ENCODE measurements around the gene MELTF. TPM values are rescaled to one million over a fixed set of nuclear protein-coding genes. Genes with fewer than 3 reads are reported as not detected.

MELTF gene
- total RNA-seq, 6 experiments from 2014 or later: 0.42 to 5.3 (median 2.0) TPM

DNA sequence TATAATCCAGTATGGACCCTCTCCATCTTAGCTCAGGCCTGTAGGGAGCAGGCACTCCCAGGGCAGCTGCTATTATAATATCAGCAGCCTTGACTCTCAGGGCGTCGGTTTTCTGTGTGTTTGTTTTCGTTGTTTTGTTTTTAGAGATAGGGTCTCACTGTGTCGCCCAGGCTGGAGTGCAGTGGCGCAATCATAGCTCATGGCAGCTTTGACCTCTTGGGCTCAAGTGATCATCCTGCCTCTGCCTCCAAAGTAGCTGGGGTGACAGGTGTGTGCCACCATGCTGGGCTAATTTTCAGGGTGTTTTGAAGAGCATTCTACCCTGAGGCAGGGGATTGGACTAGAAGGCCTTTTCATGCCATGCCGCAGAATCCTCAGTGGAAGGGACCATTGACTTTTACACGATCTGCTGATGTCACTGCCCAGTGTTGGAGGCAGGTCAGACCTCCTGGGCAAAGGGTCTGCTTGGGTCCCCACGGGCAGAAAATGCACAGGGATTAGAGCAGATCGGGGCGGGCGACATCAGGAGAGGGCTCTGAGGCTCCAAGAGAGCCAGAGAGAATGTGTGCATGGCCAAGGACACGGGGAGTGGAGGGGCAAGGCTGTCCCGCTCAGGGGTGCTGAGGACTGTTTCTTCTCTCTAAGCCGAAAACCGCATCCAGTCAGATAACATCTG lies 7.8 kb downstream of the MELTF start:
- no peak for DNase-seq
- Histone ChIP-seq H3K36me3 (no peaks in the 10 kb centered on the region), H3K27me3 (no peaks in the 10 kb centered on the region), H3K4me1 (no peaks in the 10 kb centered on the region), H3K9me3 (no peaks in the 10 kb centered on the region), H3K27ac (no peak overlapping the region), H3K4me3 (no peak overlapping the region)
- TF ChIP-seq, protein P1, sequence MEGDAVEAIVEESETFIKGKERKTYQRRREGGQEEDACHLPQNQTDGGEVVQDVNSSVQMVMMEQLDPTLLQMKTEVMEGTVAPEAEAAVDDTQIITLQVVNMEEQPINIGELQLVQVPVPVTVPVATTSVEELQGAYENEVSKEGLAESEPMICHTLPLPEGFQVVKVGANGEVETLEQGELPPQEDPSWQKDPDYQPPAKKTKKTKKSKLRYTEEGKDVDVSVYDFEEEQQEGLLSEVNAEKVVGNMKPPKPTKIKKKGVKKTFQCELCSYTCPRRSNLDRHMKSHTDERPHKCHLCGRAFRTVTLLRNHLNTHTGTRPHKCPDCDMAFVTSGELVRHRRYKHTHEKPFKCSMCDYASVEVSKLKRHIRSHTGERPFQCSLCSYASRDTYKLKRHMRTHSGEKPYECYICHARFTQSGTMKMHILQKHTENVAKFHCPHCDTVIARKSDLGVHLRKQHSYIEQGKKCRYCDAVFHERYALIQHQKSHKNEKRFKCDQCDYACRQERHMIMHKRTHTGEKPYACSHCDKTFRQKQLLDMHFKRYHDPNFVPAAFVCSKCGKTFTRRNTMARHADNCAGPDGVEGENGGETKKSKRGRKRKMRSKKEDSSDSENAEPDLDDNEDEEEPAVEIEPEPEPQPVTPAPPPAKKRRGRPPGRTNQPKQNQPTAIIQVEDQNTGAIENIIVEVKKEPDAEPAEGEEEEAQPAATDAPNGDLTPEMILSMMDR (IDR thresholded peaks at IDR 0.05): no peak
- TF ChIP-seq POLR2A (IDR thresholded peaks at IDR 0.05): no peak
- intact Hi-C loops (cut with DNase I): no loop called here
- no peak for ATAC-seq
- 80% methylated on average over 10 of the region's 15 CpGs for WGBS (ENCODE audit: insufficient coverage, low coverage, low lambda C conversion rate, missing lambda C conversion rate)

DNA sequence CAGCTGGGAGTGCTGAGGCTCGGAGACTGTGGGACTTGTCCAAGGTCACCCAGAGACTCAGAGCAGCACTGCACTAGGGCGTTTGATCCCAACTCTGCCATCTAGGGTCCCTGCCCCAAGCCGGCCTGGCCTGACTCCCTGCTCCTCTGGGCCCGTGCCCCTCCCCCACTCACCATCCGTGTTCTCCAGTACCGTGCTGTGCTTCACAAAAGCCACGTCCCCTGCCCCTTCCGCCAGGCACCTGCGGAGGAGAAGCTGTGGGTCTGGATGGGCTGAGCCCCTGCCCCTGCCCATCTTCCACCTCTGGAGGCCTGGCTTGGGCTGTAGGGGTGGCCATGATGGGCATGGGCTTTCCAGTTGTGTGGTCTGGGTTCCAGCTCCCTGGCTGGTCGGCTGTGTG lies 8.4 kb downstream of the MELTF start:
- no peaks in the 10 kb centered on the region for H3K36me3 ChIP-seq
- no peak for TF ChIP-seq POLR2A (IDR thresholded peaks at IDR 0.05)
- TF ChIP-seq, protein P1 (IDR thresholded peaks at IDR 0.05): no peak
- no peak for ATAC-seq
- no peak overlapping the region for H3K4me3 ChIP-seq
- H3K9me3 ChIP-seq: no peaks in the 10 kb centered on the region
- no peaks in the 10 kb centered on the region for H3K4me1 ChIP-seq
- no peak for DNase-seq
- WGBS (ENCODE audit: insufficient coverage, low coverage, low lambda C conversion rate, missing lambda C conversion rate): 61% methylated on average over 6 of the region's 10 CpGs
- no peaks in the 10 kb centered on the region for H3K27me3 ChIP-seq
- H3K27ac ChIP-seq: no peak overlapping the region
- intact Hi-C loops (cut with DNase I): no loop called here

GRCh38 chr3:197019535-197019934 lies 10.1 kb downstream of the MELTF start:
- intact Hi-C loops (cut with DNase I): no loop called here
- no peak overlapping the region for H3K4me3 ChIP-seq
- 86% methylated on average over 10 of the region's 13 CpGs for WGBS (ENCODE audit: insufficient coverage, low coverage, low lambda C conversion rate, missing lambda C conversion rate)
- no peaks in the 10 kb centered on the region for H3K27me3 ChIP-seq
- TF ChIP-seq, protein P1 (IDR thresholded peaks at IDR 0.05): no peak
- no peak for TF ChIP-seq POLR2A (IDR thresholded peaks at IDR 0.05)
- H3K4me1 ChIP-seq: no peaks in the 10 kb centered on the region
- H3K27ac ChIP-seq: no peak overlapping the region
- H3K36me3 ChIP-seq: no peaks in the 10 kb centered on the region
- H3K9me3 ChIP-seq: no peaks in the 10 kb centered on the region
- DNase-seq: peak in 1 of 3 donors; percentile 17
- no peak for ATAC-seq

DNA sequence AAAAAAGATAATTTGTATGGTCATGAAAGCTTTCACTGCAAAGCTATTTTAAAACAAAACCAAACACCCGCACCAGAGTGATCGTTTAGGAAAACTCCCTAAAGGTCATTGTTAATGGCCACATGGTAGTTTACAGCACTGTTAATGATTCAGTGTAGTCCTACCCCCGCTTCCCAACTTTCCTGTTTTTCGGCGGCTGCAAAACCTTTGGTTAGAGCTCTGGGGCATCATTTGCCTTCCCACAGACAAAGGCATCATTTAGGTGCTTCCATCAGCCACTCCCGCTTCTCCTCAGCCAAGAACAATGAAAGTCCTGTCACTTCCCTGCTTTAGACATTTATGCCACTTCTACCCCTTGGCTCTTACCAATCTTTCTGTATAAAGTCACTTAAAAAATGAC lies 10.6 kb downstream of the MELTF start:
- H3K4me3 ChIP-seq: no peak overlapping the region
- H3K9me3 ChIP-seq: no peaks in the 10 kb centered on the region
- TF ChIP-seq POLR2A (IDR thresholded peaks at IDR 0.05): no peak
- no peak for ATAC-seq
- 64% methylated on average over 6 of the region's 6 CpGs for WGBS (ENCODE audit: insufficient coverage, low coverage, low lambda C conversion rate, missing lambda C conversion rate)
- no peaks in the 10 kb centered on the region for H3K27me3 ChIP-seq
- no peaks in the 10 kb centered on the region for H3K36me3 ChIP-seq
- H3K27ac ChIP-seq: no peak overlapping the region
- intact Hi-C loops (cut with DNase I): no loop called here
- no peaks in the 10 kb centered on the region for H3K4me1 ChIP-seq
- DNase-seq: no peak

GRCh38 chr3:197017003-197017402 lies 12.6 kb downstream of the MELTF start:
- intact Hi-C loops (cut with DNase I): no loop called here
- no peak overlapping the region for H3K27ac ChIP-seq
- H3K4me3 ChIP-seq: no peak overlapping the region
- H3K4me1 ChIP-seq: no peaks in the 10 kb centered on the region
- no peaks in the 10 kb centered on the region for H3K27me3 ChIP-seq
- H3K36me3 ChIP-seq: no peaks in the 10 kb centered on the region
- H3K9me3 ChIP-seq: no peaks in the 10 kb centered on the region
- DNase-seq (no peak), ATAC-seq (no peak)
- WGBS (ENCODE audit: insufficient coverage, low coverage, low lambda C conversion rate, missing lambda C conversion rate): no CpG with 5 or more reads among the region's 18 CpGs
- no peak for TF ChIP-seq POLR2A (IDR thresholded peaks at IDR 0.05)
- TF ChIP-seq, protein P1 (IDR thresholded peaks at IDR 0.05): no peak

All from right lobe of liver (tissue), 6 donors.